HG03442 (cell line): ENCODE measurements around the gene KCNMA1.

Source experiments
- ATAC-seq: cut with Tn5 transposase; IDR thresholded peaks from one replicate; pipeline ENCODE4 v1.9.1; 2021; ENCODE audit warnings: mild to moderate bottlenecking, moderate library complexity; ENCODE audit not compliant: unreplicated experiment

KCNMA1 gene

GRCh38 chr10:77513220-77513619, 124.4 kb downstream of the KCNMA1 start:
- ATAC-seq, result no peak

GRCh38 chr10:77512219-77512578, 125.4 kb downstream of the KCNMA1 start:
- ATAC-seq, result no peak

- ATAC-seq, result no peak
These were observed 126.0 kb downstream of the KCNMA1 start for GRCh38 chr10:77511498-77512218.

GRCh38 chr10:77510695-77511094, 126.9 kb downstream of the KCNMA1 start:
- ATAC-seq, result no peak

GRCh38 chr10:77510294-77510693, 127.3 kb downstream of the KCNMA1 start:
- ATAC-seq, result no peak

GRCh38 chr10:77509391-77509790, 128.2 kb downstream of the KCNMA1 start:
- ATAC-seq, result no peak

GRCh38 chr10:77507291-77507880, 130.2 kb downstream of the KCNMA1 start:
- no peak for ATAC-seq

- no peak for ATAC-seq
These were observed 130.9 kb downstream of the KCNMA1 start for GRCh38 chr10:77506517-77507200.

GRCh38 chr10:77505431-77506334, 131.9 kb downstream of the KCNMA1 start:
- ATAC-seq, result peak; percentile 34

- ATAC-seq, result no peak
These were observed 132.7 kb downstream of the KCNMA1 start for GRCh38 chr10:77504873-77505257.

- ATAC-seq, result no peak
These were observed 133.3 kb downstream of the KCNMA1 start for GRCh38 chr10:77504196-77504872.

GRCh38 chr10:77501846-77502261, 135.8 kb downstream of the KCNMA1 start:
- no peak for ATAC-seq

GRCh38 chr10:77501152-77501845, 136.3 kb downstream of the KCNMA1 start:
- ATAC-seq, result peak; percentile 0

GRCh38 chr10:77500754-77501151, 136.9 kb downstream of the KCNMA1 start:
- ATAC-seq, result peak; percentile 88

GRCh38 chr10:77498829-77499228, 138.8 kb downstream of the KCNMA1 start:
- no peak for ATAC-seq

GRCh38 chr10:77498210-77498609, 139.4 kb downstream of the KCNMA1 start:
- no peak for ATAC-seq

- no peak for ATAC-seq
These were observed 139.9 kb downstream of the KCNMA1 start for GRCh38 chr10:77497748-77498147.

- ATAC-seq, result no peak
These were observed 140.6 kb downstream of the KCNMA1 start for GRCh38 chr10:77496941-77497420.

- no peak for ATAC-seq
These were observed 142.7 kb downstream of the KCNMA1 start for GRCh38 chr10:77494756-77495541.
